Measurements from ENCODE around the gene VPS37B.
A peak's percentile ranks its signal among the peaks of the same experiment; 100 is the strongest.

VPS37B gene

DNA sequence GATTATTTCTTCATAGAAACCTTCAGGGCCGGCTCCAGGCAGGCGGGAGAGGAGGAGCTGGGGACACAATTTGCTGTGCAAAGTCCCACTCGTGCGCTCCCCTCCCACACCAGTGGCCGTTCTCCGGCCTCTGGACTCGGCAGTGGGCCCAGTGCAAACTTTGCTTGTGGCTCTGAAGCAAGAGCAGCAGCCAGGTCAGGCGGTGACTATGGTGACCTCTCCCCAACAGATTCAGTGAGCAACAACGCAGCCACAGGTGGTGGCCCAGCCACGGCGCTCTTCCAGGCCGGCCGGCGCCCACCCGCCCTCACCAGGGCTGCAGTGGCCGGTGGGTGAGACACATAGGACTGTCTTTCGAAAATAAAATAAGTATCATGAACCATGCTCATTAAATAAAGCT is 29.5 kb downstream of the VPS37B start:
- DNase-seq (ENCODE audit: low spot score) = no peak
- TF ChIP-seq, protein P1, sequence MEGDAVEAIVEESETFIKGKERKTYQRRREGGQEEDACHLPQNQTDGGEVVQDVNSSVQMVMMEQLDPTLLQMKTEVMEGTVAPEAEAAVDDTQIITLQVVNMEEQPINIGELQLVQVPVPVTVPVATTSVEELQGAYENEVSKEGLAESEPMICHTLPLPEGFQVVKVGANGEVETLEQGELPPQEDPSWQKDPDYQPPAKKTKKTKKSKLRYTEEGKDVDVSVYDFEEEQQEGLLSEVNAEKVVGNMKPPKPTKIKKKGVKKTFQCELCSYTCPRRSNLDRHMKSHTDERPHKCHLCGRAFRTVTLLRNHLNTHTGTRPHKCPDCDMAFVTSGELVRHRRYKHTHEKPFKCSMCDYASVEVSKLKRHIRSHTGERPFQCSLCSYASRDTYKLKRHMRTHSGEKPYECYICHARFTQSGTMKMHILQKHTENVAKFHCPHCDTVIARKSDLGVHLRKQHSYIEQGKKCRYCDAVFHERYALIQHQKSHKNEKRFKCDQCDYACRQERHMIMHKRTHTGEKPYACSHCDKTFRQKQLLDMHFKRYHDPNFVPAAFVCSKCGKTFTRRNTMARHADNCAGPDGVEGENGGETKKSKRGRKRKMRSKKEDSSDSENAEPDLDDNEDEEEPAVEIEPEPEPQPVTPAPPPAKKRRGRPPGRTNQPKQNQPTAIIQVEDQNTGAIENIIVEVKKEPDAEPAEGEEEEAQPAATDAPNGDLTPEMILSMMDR (IDR thresholded peaks at IDR 0.05; ENCODE audit: extremely low read depth, missing control alignments) = no peak

GRCh38 chr12:122865268-122866231 is 30.4 kb downstream of the VPS37B start:
- TF ChIP-seq, protein P1 (IDR thresholded peaks at IDR 0.05; ENCODE audit: extremely low read depth, missing control alignments) = peak; percentile 39
- peak; percentile 31 for DNase-seq (ENCODE audit: low spot score)

GRCh38 chr12:122864894-122865253 is 31.1 kb downstream of the VPS37B start:
- no peak for DNase-seq (ENCODE audit: low spot score)
- TF ChIP-seq, protein P1 (IDR thresholded peaks at IDR 0.05; ENCODE audit: extremely low read depth, missing control alignments) = no peak

- TF ChIP-seq, protein P1 (IDR thresholded peaks at IDR 0.05; ENCODE audit: extremely low read depth, missing control alignments) = no peak
- no peak for DNase-seq (ENCODE audit: low spot score)
Measured at GRCh38 chr12:122862872-122863701, 32.8 kb downstream of the VPS37B start.

DNA sequence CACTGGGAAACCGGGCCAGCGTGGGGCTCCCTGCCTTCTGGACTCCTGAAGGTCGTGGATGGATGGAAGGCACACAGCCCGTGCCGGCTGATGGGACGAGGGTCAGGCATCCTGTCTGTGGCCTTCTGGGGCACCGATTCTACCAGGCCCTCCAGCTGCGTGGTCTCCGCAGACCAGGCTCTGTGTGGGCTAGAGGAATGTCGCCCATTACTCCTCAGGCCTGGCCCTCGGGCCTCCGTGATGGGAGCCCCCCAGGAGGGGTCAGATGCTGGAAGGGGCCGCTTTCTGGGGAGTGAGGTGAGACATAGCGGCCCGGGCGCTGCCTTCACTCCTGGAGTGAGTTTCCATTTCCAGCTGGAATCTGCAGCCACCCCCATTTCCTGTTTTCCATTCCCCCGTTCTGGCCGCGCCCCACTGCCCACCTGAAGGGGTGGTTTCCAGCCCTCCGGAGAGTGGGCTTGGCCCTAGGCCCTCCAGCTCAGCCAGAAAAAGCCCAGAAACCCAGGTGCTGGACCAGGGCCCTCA is 33.8 kb downstream of the VPS37B start:
- DNase-seq (ENCODE audit: low spot score) = no peak
- TF ChIP-seq, protein P1 (IDR thresholded peaks at IDR 0.05; ENCODE audit: extremely low read depth, missing control alignments) = no peak

DNA sequence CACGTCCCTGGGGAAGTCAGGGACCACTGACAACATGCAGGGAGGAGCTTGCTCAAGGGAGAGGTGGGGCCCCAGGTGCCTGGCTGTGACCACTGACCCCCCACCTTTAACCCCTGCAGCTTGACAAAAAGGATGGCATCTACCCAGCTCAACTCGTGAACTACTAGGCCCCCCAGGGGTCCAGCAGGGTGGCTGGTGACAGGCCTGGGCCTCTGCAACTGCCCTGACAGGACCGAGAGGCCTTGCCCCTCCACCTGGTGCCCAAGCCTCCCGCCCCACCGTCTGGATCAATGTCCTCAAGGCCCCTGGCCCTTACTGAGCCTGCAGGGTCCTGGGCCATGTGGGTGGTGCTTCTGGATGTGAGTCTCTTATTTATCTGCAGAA is 34.3 kb downstream of the VPS37B start:
- TF ChIP-seq, protein P1 (IDR thresholded peaks at IDR 0.05; ENCODE audit: extremely low read depth, missing control alignments) = no peak
- no peak for DNase-seq (ENCODE audit: low spot score)
